ENCODE measurements around the gene SKAP2.

DNA sequence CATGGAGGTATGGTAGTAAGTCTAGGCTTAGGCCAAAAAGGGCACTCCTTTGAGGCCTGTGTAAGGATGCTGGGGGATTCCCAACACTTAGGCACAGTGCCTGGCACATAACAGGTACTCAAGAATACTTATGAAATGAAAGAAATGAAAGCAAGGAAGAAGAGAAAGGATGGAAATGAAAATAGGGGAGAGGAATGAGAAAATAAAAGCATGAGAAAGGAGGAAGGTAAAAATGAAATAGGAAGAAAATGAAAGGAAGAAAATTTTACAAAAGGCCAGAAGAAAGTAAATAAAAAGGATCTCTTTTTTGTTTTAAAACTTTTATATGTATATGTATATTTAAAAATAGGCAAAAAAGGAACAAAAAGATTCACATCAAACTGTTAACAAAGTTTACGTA is 146.3 kb downstream of the SKAP2 start:
- TF ChIP-seq, protein P1, sequence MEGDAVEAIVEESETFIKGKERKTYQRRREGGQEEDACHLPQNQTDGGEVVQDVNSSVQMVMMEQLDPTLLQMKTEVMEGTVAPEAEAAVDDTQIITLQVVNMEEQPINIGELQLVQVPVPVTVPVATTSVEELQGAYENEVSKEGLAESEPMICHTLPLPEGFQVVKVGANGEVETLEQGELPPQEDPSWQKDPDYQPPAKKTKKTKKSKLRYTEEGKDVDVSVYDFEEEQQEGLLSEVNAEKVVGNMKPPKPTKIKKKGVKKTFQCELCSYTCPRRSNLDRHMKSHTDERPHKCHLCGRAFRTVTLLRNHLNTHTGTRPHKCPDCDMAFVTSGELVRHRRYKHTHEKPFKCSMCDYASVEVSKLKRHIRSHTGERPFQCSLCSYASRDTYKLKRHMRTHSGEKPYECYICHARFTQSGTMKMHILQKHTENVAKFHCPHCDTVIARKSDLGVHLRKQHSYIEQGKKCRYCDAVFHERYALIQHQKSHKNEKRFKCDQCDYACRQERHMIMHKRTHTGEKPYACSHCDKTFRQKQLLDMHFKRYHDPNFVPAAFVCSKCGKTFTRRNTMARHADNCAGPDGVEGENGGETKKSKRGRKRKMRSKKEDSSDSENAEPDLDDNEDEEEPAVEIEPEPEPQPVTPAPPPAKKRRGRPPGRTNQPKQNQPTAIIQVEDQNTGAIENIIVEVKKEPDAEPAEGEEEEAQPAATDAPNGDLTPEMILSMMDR (IDR thresholded peaks at IDR 0.05) = no peak
- TF ChIP-seq POLR2A (IDR thresholded peaks at IDR 0.05) (no peak), POLR2AphosphoS5 (IDR thresholded peaks at IDR 0.05) (no peak), EP300 (IDR thresholded peaks at IDR 0.05) (no peak)
